Measurements from ENCODE around the gene LIN37.

LIN37 gene

GRCh38 chr19:35774274-35775045, 26.1 kb downstream of the LIN37 start:
- DNase-seq (ENCODE audit: low read depth in 2 of 2), result no peak

GRCh38 chr19:35775046-35775297, 26.6 kb downstream of the LIN37 start:
- no peak for DNase-seq (ENCODE audit: low read depth in 2 of 2)

- DNase-seq (ENCODE audit: low read depth in 2 of 2), result peak; percentile 97 to 99
Observed at GRCh38 chr19:35775298-35776101, 27.1 kb downstream of the LIN37 start, which contains the start of gene ARHGAP33. Gene ARHGAP33, plus strand, starts transcription at chr19:35775564. Its CDS starts 95 bp downstream, at chr19:35775659.

DNA sequence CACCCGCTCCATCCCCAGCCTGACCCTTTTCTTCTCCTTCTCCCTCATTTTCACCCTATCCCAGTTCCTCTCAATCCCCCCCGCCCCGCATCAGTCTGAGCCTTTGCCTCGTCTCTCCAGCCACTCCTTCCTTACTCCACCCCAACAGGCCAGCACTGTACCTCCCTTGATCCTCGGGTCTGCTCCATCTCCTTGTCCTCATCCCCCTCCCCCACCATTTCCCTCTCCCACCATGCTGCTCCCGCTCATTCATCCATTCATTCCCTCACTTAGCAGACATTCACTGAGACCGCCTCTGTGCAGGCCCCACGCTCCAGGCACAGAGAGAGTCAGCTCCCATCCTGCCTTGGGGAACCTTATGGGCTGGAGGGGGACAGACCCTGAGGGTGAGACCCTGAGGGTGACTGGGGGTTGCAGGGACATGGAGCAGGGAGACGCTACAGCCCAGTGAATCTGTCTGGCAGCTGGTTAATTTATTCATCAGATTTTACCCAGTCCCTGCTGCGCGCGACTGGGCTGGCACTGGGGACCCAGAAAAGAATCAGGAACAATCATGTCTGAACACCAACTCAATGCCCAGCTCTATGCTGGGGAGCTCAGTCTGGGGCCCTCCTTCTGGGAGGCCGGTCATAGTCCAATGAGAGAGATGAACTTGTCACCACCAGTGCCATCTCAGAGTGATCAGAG, 27.9 kb downstream of the LIN37 start:
- no peak for DNase-seq (ENCODE audit: low read depth in 2 of 2)

GRCh38 chr19:35777086-35777841, 28.9 kb downstream of the LIN37 start:
- DNase-seq (ENCODE audit: low read depth in 2 of 2), result no peak

- DNase-seq (ENCODE audit: low read depth in 2 of 2), result no peak
Observed at GRCh38 chr19:35777961-35778360, 29.6 kb downstream of the LIN37 start.

DNA sequence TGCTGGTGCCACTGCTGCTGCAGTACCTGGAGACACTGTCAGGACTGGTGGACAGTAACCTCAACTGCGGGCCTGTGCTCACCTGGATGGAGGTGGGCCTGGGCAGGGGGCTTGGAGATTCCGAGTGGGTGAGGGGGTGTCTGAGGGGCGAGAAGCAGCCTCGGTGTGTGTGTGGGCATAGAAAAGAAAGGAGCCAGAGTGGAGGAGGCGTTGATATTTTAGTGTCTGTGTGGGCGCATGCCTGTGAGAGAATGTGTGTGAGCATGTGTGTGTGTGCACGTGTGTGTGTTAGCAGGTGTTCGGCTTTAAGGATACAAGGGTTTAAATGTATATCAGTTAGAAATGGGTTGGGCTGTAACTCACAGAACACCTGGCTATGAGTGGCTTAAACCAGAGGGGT, 30.7 kb downstream of the LIN37 start:
- DNase-seq (ENCODE audit: low read depth in 2 of 2), result no peak

- DNase-seq (ENCODE audit: low read depth in 2 of 2), result no peak
Observed at GRCh38 chr19:35780058-35780457, 31.7 kb downstream of the LIN37 start.

GRCh38 chr19:35780717-35781116, 32.3 kb downstream of the LIN37 start:
- no peak for DNase-seq (ENCODE audit: low read depth in 2 of 2)

DNA sequence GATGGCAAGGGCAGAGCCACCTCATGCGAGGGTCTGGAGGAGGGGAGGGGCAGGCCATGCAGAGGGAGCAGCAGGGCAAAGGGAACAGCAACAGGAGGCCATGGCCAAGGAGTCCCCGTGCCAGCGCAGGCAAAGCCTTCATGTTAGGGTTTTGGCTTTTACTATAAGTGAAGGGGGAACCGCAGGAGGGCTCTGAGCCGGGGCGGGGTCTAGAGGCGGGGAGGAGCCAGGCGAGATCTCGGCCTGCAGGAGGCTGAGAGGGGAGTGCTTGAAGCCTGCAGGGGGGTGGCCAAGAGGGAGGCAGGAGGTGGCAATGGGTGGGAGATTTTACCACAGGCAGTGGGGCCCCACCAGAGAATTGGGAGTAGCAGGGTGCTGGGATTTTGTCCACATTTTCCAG, 33.3 kb downstream of the LIN37 start:
- no peak for DNase-seq (ENCODE audit: low read depth in 2 of 2)

DNA sequence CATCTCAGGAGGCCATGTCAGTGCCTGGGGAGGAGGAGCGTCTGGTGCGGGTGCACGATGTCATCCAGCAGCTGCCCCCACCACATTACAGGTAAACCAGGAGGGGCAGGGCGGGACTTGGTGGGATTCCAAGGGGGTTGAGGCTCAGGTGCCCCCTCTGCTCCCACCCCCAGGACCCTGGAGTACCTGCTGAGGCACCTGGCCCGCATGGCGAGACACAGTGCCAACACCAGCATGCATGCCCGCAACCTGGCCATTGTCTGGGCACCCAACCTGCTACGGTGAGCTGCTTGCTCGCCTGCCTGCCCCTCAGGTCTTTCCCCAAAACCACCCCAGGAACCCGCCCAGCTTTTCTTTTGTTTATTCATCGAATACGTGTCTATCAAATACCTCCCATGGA, 34.2 kb downstream of the LIN37 start:
- no peak for DNase-seq (ENCODE audit: low read depth in 2 of 2)

GRCh38 chr19:35783469-35784434, 35.4 kb downstream of the LIN37 start:
- DNase-seq (ENCODE audit: low read depth in 2 of 2), result no peak

- DNase-seq (ENCODE audit: low read depth in 2 of 2), result no peak
Observed at GRCh38 chr19:35784503-35785338, 36.3 kb downstream of the LIN37 start.

- no peak for DNase-seq (ENCODE audit: low read depth in 2 of 2)
Observed at GRCh38 chr19:35785339-35785627, 36.9 kb downstream of the LIN37 start.

- no peak for DNase-seq (ENCODE audit: low read depth in 2 of 2)
Observed at GRCh38 chr19:35786299-35787160, 38.2 kb downstream of the LIN37 start.

DNA sequence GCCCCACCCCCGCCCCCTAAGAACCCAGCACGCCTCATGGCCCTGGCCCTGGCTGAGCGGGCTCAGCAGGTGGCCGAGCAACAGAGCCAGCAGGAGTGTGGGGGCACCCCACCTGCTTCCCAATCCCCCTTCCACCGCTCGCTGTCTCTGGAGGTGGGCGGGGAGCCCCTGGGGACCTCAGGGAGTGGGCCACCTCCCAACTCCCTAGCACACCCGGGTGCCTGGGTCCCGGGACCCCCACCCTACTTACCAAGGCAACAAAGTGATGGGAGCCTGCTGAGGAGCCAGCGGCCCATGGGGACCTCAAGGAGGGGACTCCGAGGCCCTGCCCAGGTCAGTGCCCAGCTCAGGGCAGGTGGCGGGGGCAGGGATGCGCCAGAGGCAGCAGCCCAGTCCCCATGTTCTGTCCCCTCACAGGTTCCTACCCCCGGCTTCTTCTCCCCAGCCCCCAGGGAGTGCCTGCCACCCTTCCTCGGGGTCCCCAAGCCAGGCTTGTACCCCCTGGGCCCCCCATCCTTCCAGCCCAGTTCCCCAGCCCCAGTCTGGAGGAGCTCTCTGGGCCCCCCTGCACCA, 38.9 kb downstream of the LIN37 start:
- no peak for DNase-seq (ENCODE audit: low read depth in 2 of 2)

DNA sequence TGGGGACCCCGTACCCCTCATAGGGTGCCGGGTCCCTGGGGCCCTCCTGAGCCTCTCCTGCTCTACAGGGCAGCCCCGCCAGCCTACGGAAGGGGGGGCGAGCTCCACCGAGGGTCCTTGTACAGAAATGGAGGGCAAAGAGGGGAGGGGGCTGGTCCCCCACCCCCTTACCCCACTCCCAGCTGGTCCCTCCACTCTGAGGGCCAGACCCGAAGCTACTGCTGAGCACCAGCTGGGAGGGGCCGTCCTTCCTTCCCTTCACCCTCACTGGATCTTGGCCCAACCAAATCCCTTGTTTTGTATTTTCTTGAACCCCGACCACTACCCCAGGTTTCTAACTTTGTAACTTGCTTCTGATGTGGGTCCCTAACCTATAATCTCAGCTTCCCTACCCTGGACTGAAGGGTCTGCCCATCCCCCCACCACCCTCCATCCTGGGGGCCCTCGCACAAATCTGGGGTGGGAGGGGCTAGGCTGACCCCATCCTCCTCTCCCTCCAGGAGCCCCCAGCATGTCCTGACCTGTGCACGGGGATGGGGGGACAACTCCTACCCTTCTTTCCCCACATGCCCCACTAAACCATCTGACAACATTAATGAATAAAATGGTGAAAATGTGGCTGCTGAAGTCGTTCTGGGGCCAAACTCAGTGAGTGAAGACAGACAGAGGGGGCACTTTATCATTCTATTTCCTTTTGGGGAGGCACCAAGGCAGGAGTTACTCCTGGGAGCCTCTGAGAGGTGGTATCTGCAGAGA, 40.0 kb downstream of the LIN37 start:
- DNase-seq (ENCODE audit: low read depth in 2 of 2), result no peak
